HG03469 (cell line): Measurements from ENCODE around the gene NUP93.
"Not testable (repeated sequence)": the region's sequence is repeated elsewhere in the genome, so short reads cannot be mapped to it uniquely, and the experiment has no call there.

Experiments
- ATAC-seq: cut with Tn5 transposase; IDR thresholded peaks from one replicate; pipeline ENCODE4 v1.9.1; 2021; ENCODE audit warnings: mild to moderate bottlenecking, moderate library complexity, moderate number of reproducible peaks; ENCODE audit not compliant: unreplicated experiment

The NUP93 gene

DNA sequence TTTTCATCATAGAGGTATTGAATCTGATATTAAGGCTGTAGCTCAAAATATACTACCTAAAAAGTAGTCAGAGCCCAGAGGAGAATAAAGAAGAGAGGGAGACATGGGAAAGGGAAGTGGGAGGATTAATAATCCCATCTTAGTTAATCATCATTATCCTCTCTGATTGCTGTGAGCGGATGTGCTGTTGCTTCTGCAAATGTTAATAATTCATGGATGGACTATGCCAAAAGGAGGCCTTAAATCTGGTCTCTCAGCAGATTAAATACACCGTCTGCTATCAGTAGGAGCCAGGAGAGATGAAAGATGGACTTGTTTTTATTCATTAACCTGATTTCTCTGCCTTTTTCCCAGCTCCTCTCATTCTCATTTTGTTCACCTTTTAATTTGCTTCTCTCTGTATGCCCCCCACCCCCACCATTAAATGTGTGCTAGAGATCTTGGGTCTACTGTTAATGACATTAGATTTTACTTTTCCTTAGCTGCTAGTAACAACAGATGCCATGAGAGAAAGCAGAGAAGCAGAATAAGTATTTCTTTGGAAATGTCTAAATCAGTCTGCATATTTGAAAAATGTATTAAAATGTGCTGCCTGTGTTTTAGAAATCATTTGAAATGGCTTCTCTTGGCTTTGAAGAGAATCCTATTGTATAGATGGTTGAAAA, 44.2 kb downstream of the NUP93 start:
- ATAC-seq, result no peak

DNA sequence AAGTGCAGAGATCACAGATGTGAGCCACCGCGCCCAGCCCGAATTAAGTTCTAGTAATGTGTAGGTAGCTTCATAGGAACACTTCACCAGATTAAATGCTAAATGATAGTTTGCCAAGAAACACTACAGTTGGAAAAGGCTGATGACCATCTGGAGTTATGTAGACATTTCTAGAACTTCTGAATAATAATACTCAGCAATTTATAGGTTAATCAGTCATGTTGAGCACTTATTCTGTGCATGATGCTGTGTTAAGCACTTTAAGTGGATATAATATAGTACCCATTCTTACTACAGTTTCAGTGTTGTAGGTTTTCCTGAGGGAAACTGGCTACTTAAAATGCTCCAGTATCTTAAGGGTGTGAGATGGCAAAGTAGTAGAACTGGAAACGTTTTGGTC, 45.2 kb downstream of the NUP93 start:
- no peak for ATAC-seq

GRCh38 chr16:56776562-56776961, 46.6 kb downstream of the NUP93 start:
- ATAC-seq, result no peak

GRCh38 chr16:56777001-56777400, 47.1 kb downstream of the NUP93 start:
- no peak for ATAC-seq

- ATAC-seq, result no peak
Observed at GRCh38 chr16:56777482-56777881, 47.6 kb downstream of the NUP93 start.

- no peak for ATAC-seq
Observed at GRCh38 chr16:56779906-56780305, 50.0 kb downstream of the NUP93 start.

DNA sequence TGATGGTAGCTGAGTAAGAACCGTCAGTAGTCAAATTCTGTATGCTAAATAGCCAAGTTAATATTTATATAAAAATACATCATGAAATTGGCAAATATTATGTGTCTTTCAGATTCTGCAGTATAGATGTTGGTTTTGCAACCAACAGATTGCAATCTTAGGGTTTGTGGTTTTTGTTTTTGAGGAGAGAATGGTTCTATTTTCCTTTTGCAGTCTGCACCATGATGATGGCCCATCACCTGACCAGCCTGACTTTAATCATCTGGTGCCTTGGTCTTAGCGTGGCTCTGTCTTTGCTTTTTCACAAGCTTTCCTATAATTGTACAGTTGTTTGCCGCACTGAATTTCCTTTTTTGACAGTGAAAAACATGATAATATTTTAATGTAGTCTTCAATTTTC, 50.7 kb downstream of the NUP93 start:
- ATAC-seq, result no peak

GRCh38 chr16:56781528-56781961, 51.6 kb downstream of the NUP93 start:
- ATAC-seq, result no peak

GRCh38 chr16:56783344-56783743, 53.4 kb downstream of the NUP93 start:
- ATAC-seq, result no peak

- ATAC-seq, result no peak
Observed at GRCh38 chr16:56785317-56785716, 55.4 kb downstream of the NUP93 start.

- ATAC-seq, result no peak
Observed at GRCh38 chr16:56787167-56787566, 57.2 kb downstream of the NUP93 start.

- no peak for ATAC-seq
Observed at GRCh38 chr16:56788435-56788834, 58.5 kb downstream of the NUP93 start.

GRCh38 chr16:56789360-56789759, 59.4 kb downstream of the NUP93 start:
- no peak for ATAC-seq

GRCh38 chr16:56792967-56793366, 63.0 kb downstream of the NUP93 start:
- ATAC-seq, result no peak

- ATAC-seq, result no peak
Observed at GRCh38 chr16:56793492-56793891, 63.6 kb downstream of the NUP93 start.

DNA sequence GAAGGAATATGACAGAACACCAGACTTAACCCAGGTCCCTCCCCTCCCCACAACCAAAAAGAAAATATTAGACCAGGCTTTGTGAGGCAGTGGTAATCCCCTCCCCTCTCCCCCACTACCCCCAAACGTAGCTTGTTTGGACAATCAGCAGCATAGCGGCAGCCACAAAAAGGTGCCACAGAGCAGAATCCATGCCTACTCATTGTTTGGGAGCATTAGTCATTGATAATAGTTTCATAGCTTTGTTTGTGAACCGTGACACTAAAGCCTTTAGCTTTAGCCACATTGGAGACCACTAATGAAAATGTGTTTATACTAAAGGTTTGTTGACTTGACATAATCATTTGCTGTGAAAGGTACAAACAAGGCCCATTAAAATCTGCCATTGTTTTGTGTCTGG, 65.1 kb downstream of the NUP93 start:
- no peak for ATAC-seq

- ATAC-seq, result not testable (repeated sequence)
Observed at GRCh38 chr16:56797038-56797437, 67.1 kb downstream of the NUP93 start.

GRCh38 chr16:56797861-56798260, 67.9 kb downstream of the NUP93 start:
- no peak for ATAC-seq

GRCh38 chr16:56798955-56799354, 69.0 kb downstream of the NUP93 start:
- ATAC-seq, result no peak

GRCh38 chr16:56800355-56800754, 70.4 kb downstream of the NUP93 start:
- ATAC-seq, result no peak

GRCh38 chr16:56801762-56802161, 71.8 kb downstream of the NUP93 start:
- no peak for ATAC-seq

DNA sequence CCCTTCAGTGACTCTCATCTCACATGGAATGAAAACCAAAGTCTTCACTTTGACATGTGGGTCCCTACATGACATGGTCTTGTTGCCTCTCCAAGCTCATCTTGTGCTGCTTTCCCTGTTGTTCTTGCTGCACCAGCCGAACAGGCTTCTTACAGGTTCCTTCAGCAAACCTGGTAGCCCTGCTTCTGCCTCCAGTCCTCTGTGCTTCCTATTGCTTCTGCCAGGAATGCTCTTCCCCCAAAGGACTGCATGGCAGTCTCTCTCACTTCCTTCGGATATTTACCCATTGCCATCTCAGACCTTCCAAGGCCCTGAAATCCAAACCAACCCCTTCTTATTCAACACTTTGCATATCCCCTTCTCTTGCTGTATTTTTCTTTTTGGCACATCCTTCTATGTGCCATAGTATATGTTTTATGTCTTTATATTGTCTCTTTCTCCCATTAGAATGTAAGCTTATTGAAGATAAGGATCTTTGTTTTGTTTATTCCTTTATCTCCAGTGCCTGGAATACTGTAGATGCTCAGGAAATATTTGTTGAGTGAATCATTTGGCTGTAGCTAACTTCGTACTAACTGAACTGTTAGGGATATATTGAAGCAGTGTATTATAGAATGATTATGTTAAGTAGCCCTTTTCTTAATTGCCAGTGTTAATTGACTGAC, 77.2 kb downstream of the NUP93 start:
- ATAC-seq, result no peak

DNA sequence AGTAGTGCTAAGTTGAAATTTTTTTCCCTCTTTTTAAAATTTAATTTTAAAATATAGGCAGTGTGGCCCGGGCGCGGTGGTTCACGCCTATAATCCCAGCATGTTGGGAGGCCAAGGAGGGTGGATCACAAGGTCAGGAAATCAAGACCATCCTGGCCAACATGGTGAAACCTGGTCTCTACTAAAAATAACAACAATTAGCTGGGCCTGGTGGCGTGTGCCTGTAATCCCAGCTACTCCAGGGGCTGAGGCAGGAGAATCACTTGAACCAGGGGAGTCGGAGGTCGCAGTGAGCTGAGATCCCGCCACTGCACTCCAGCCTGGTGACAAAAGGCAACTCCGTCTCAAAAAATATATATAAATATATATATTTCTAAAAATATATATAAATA, 77.7 kb downstream of the NUP93 start:
- not testable (repeated sequence) for ATAC-seq
